Mesothelial cell of epicardium (in vitro differentiated cells): ENCODE measurements around the gene GLRA3. TPM values are rescaled to one million over a fixed set of nuclear protein-coding genes. Genes with fewer than 3 reads are reported as not detected.

Experiments used
- DNase-seq, 2 experiments: peaks; one replicate each; pipeline ENCODE4 v3.0.0; 2021; ENCODE audit warnings: low spot score in 2 of 2; ENCODE audit not compliant: unreplicated experiment in 2 of 2
- H3K27ac Mint-ChIP-seq: 2 replicates; pipeline ENCODE4 v1.8.0; 2021; ENCODE audit warnings: mixed read lengths
- H3K27me3 Mint-ChIP-seq: 2 replicates; pipeline ENCODE4 v1.8.0; 2021; ENCODE audit warnings: low read depth, mixed read lengths
- H3K36me3 Mint-ChIP-seq: 2 replicates; pipeline ENCODE4 v1.8.0; 2021; ENCODE audit warnings: mixed read lengths
- H3K4me1 Mint-ChIP-seq: 2 replicates; pipeline ENCODE4 v1.8.0; 2021; ENCODE audit warnings: mixed read lengths
- H3K4me3 Mint-ChIP-seq: 2 replicates; pipeline ENCODE4 v1.8.0; 2021; ENCODE audit warnings: mild to moderate bottlenecking, moderate library complexity, mixed read lengths
- H3K9me3 Mint-ChIP-seq: 2 replicates; pipeline ENCODE4 v1.8.0; 2021; ENCODE audit warnings: mixed read lengths
- CTCF ChIP-seq: fragments of 200-600 bp; sonication (generic); IDR thresholded peaks from one replicate; pipeline ENCODE4 v1.5.0; 2021; ENCODE audit warnings: antibody characterized with exemption; ENCODE audit not compliant: unreplicated experiment
- total RNA-seq: library from RNA; stranded (reverse); gene quantifications from 3 replicates; pipeline ENCODE4 v1.2.1, GENCODE V29; 2021

Gene GLRA3
- total RNA-seq, 1 donor from 2014 or later, result not detected

- H3K27ac Mint-ChIP-seq, result no peak overlapping the region
- DNase-seq, result no peak
- no peaks in the 10 kb centered on the region for H3K36me3 Mint-ChIP-seq
- peaks cover 5% of the 10 kb centered on the region for H3K4me1 Mint-ChIP-seq
- peaks cover 6% of the 10 kb centered on the region for H3K9me3 Mint-ChIP-seq
- no peak for TF ChIP-seq CTCF
- no peak overlapping the region for H3K4me3 Mint-ChIP-seq
- H3K27me3 Mint-ChIP-seq, result no peaks in the 10 kb centered on the region
These were observed 28.1 kb upstream of the GLRA3 start for GRCh38 chr4:174856926-174857800.

GRCh38 chr4:174855050-174855449 is 26.0 kb upstream of the GLRA3 start:
- DNase-seq, result no peak
- no peaks in the 10 kb centered on the region for H3K27me3 Mint-ChIP-seq
- no peaks in the 10 kb centered on the region for H3K36me3 Mint-ChIP-seq
- H3K9me3 Mint-ChIP-seq, result peaks cover 4% of the 10 kb centered on the region
- H3K27ac Mint-ChIP-seq, result no peak overlapping the region
- H3K4me3 Mint-ChIP-seq, result no peak overlapping the region
- TF ChIP-seq CTCF, result no peak
- peaks cover 5% of the 10 kb centered on the region for H3K4me1 Mint-ChIP-seq

GRCh38 chr4:174853629-174854028 is 24.6 kb upstream of the GLRA3 start:
- H3K9me3 Mint-ChIP-seq, result no peaks in the 10 kb centered on the region
- H3K4me3 Mint-ChIP-seq, result no peak overlapping the region
- no peak for DNase-seq
- peaks cover 5% of the 10 kb centered on the region for H3K27me3 Mint-ChIP-seq
- TF ChIP-seq CTCF, result no peak
- peaks cover 5% of the 10 kb centered on the region for H3K4me1 Mint-ChIP-seq
- H3K27ac Mint-ChIP-seq, result no peak overlapping the region
- H3K36me3 Mint-ChIP-seq, result no peaks in the 10 kb centered on the region

GRCh38 chr4:174848596-174848995 is 19.5 kb upstream of the GLRA3 start:
- H3K27me3 Mint-ChIP-seq, result peaks cover 5% of the 10 kb centered on the region
- no peak overlapping the region for H3K27ac Mint-ChIP-seq
- no peak for DNase-seq
- TF ChIP-seq CTCF, result no peak
- no peaks in the 10 kb centered on the region for H3K9me3 Mint-ChIP-seq
- no peaks in the 10 kb centered on the region for H3K36me3 Mint-ChIP-seq
- H3K4me1 Mint-ChIP-seq, result peaks cover 5% of the 10 kb centered on the region
- H3K4me3 Mint-ChIP-seq, result no peak overlapping the region

- Mint-ChIP-seq H3K9me3 (no peaks in the 10 kb centered on the region), H3K4me1 (no peaks in the 10 kb centered on the region), H3K27me3 (peaks cover 5% of the 10 kb centered on the region), H3K27ac (no peak overlapping the region), H3K4me3 (no peak overlapping the region), H3K36me3 (no peaks in the 10 kb centered on the region)
- no peak for TF ChIP-seq CTCF
- no peak for DNase-seq
These were observed 18.9 kb upstream of the GLRA3 start for GRCh38 chr4:174847801-174848427.
